ENCODE data around the gene KCNMA1. TPM values are rescaled to one million over a fixed set of nuclear protein-coding genes. Genes with fewer than 3 reads are reported as not detected.

The KCNMA1 gene
- total RNA-seq, 1 experiment from 2014 or later: 0.08 TPM

GRCh38 chr10:77004917-77005564 is 632.6 kb downstream of the KCNMA1 start:
- peak; percentile 63 for DNase-seq (ENCODE audit: low spot score)

GRCh38 chr10:77002872-77003271 is 634.7 kb downstream of the KCNMA1 start:
- DNase-seq (ENCODE audit: low spot score): no peak

GRCh38 chr10:77001206-77001605 is 636.4 kb downstream of the KCNMA1 start:
- no peak for DNase-seq (ENCODE audit: low spot score)

GRCh38 chr10:76998451-76998850 is 639.2 kb downstream of the KCNMA1 start:
- DNase-seq (ENCODE audit: low spot score): no peak

GRCh38 chr10:76997631-76998030 is 640.0 kb downstream of the KCNMA1 start:
- DNase-seq (ENCODE audit: low spot score): no peak

GRCh38 chr10:76995023-76995422 is 642.6 kb downstream of the KCNMA1 start:
- DNase-seq (ENCODE audit: low spot score): no peak

- no peak for DNase-seq (ENCODE audit: low spot score)
Observed at GRCh38 chr10:76993213-76993612, 644.4 kb downstream of the KCNMA1 start.

DNA sequence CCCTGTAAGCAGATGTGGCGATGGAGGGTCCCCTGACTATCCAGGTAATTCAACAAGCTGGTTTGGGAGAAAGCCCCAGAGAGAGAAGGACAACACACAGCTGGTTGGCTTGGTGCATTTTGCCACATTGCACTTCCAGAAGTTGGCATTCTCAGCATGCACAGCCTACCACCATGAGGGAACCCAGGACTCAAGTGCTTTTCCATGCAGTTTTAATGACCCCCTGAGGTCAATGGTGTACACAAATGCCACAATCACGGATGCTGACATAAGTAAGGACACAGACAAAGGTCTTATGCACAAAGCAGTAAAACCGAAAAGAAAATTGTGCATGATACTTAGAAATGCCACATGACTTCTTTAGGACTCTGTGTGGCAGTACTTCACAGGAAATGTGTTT is 645.1 kb downstream of the KCNMA1 start:
- DNase-seq (ENCODE audit: low spot score): no peak

DNA sequence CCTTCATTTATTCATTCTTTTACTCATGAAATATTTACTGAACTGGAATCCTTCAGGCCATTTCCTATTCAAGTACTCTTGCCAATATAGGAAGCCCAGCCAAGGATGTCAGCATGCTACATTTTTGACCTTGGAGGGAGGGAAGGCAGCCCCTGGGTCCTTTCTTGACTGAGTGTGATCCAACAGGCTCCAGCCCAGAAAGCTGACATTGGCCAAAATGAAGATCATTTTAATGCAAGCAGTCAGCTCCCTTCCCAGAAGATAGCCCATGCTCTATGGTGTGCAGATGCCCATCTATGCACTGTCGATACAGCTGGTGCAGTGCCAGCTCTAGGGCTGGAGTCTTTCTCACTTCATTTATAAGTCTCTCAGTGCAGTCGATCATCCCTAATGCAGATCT is 646.0 kb downstream of the KCNMA1 start:
- no peak for DNase-seq (ENCODE audit: low spot score)

- DNase-seq (ENCODE audit: low spot score): no peak
Observed at GRCh38 chr10:76990561-76990960, 647.0 kb downstream of the KCNMA1 start.

- peak; percentile 87 for DNase-seq (ENCODE audit: low spot score)
Observed at GRCh38 chr10:76984559-76985443, 652.8 kb downstream of the KCNMA1 start.

GRCh38 chr10:76983624-76984023 is 654.0 kb downstream of the KCNMA1 start:
- no peak for DNase-seq (ENCODE audit: low spot score)

DNA sequence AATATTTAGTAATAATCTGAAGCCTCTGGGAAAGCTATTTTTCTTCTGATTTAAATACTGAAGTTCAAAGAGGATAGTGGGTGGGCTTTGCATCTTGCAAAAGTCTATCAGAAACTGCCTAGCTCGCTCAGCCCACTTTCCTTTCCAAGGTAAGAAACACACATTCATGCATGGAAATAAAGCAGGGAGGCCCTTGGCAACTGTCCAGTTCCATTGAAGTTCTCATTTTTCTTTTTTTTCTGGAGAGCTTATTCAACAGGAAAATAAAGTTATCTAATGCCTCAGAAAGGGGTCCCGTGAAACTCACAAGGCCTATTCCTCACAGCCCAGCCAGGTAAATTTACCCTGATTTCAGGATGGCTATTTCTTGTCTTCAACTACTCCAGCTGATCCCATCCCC is 654.9 kb downstream of the KCNMA1 start:
- no peak for DNase-seq (ENCODE audit: low spot score)

DNA sequence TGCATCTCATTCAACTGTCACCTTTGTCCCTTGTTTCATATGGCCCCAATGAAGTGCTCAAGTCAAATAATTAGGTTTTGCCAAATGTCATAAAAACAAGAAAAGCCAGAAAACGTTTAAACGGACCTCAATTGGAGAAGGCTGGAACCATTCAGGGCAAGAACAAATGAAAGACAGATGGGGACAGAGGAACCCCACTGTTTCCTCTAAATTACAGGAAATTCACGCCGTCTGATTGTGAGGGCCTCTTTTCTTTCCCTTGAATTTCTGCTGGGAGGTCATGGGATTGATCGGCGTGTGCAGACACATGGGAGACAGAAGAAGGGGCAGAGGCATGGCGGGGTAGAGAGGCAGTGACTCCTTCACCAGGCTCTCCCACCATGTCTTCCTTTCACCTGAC is 656.4 kb downstream of the KCNMA1 start:
- no peak for DNase-seq (ENCODE audit: low spot score)

- no peak for DNase-seq (ENCODE audit: low spot score)
Observed at GRCh38 chr10:76977901-76978300, 659.7 kb downstream of the KCNMA1 start.

GRCh38 chr10:76977046-76977445 is 660.6 kb downstream of the KCNMA1 start:
- no peak for DNase-seq (ENCODE audit: low spot score)

DNA sequence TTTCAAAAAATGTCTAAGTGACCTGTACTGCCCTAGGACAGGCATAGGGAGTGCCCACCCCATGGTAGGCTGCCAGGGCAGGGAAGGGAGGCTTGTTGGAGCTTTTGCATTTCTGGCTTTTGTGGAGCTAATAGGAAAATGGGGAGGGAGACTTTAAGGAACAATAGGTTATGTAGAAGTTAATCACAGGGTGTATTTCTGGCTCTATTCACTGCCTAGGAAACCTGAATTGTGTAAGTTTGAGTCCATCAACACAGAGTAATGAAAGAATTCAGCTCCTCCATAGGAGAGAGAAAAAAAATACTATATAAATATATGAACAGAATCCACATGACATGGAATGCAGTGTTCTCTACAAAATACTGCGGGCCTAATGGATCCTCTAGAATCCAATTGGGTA is 661.5 kb downstream of the KCNMA1 start:
- no peak for DNase-seq (ENCODE audit: low spot score)

GRCh38 chr10:76975126-76975525 is 662.5 kb downstream of the KCNMA1 start:
- DNase-seq (ENCODE audit: low spot score): no peak

DNA sequence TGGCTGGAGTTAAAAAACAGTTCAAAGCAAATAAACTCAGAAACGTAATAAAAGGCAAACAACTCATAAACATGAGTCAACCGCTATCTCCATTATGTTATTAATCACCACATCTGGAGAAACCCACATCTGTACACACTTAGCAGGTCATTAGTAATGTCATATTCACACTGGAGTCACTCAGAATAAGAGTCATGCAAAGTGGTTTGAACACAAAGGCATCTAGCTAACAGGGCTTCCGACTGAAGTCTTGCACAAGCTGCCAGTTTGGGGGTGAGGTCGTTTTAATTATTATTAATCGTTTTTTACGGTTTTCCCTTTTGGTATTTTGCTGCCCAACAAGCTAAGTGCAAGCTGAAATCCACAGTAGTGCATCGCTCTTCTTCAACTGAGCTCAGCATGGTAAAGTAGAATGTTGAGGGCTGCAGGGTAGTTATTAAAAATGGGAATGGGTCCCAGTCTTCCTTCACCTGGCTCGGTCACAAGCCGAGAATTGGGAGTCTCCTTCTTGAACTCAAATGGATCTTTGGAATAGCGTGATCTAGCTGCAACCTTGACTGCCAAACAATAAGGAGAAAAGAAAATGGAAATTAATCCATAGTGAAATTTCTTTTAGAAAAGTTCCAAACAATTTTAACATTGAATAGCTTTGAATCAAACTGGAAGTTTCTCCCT is 663.5 kb downstream of the KCNMA1 start:
- DNase-seq (ENCODE audit: low spot score): no peak

- DNase-seq (ENCODE audit: low spot score): no peak
Observed at GRCh38 chr10:76973091-76974016, 664.3 kb downstream of the KCNMA1 start.

- no peak for DNase-seq (ENCODE audit: low spot score)
Observed at GRCh38 chr10:76972541-76972940, 665.1 kb downstream of the KCNMA1 start.
